ENCODE data around the gene PLEKHA5. TPM values are rescaled to one million over a fixed set of nuclear protein-coding genes. Genes with fewer than 3 reads are reported as not detected.

The PLEKHA5 gene
- total RNA-seq, 2 donors from 2014 or later, result 10.2 to 29.8 TPM

- Histone ChIP-seq H3K9me3 (no peaks in the 10 kb centered on the region), H3K36me3 (replicated peaks in 1 of 2; ENCODE audit: insufficient read depth in 1 of 2, low read depth in 2 of 2) (no peaks in the 10 kb centered on the region), H3K4me3 (no peak overlapping the region), H3K27ac (no peak overlapping the region), H3K4me1 (no peaks in the 10 kb centered on the region), H3K27me3 (no peaks in the 10 kb centered on the region)
- DNase-seq, result no peak
- TF ChIP-seq POLR2A (IDR thresholded peaks at IDR 0.05) (no peak), CTCF (IDR thresholded peaks at IDR 0.05) (no peak)
- ATAC-seq, result no peak
- 84 to 85% methylated on average over 2 of the region's 2 CpGs for WGBS, 2 donors
- intact Hi-C loops (cut with DNase I), result no loop called here
Measured at GRCh38 chr12:19209661-19210060, 80.1 kb downstream of the PLEKHA5 start.

- no peak for ATAC-seq
- Histone ChIP-seq H3K4me1 (no peaks in the 10 kb centered on the region), H3K4me3 (no peak overlapping the region), H3K27me3 (no peaks in the 10 kb centered on the region), H3K36me3 (replicated peaks in 1 of 2; ENCODE audit: insufficient read depth in 1 of 2, low read depth in 2 of 2) (no peaks in the 10 kb centered on the region), H3K9me3 (no peaks in the 10 kb centered on the region), H3K27ac (no peak overlapping the region)
- WGBS, 2 donors, result 81 to 82% methylated on average over 4 of the region's 4 CpGs
- intact Hi-C loops (cut with DNase I), result no loop called here
- no peak for DNase-seq
- TF ChIP-seq POLR2A (IDR thresholded peaks at IDR 0.05) (no peak), CTCF (IDR thresholded peaks at IDR 0.05) (no peak)
Measured at GRCh38 chr12:19211802-19212201, 82.3 kb downstream of the PLEKHA5 start.

- H3K36me3 ChIP-seq (replicated peaks in 1 of 2; ENCODE audit: insufficient read depth in 1 of 2, low read depth in 2 of 2), result no peaks in the 10 kb centered on the region
- H3K4me1 ChIP-seq, result no peaks in the 10 kb centered on the region
- ATAC-seq (no peak), DNase-seq (no peak)
- no peaks in the 10 kb centered on the region for H3K9me3 ChIP-seq
- no peak overlapping the region for H3K4me3 ChIP-seq
- WGBS, 2 donors, result 95 to 96% methylated on average over 9 of the region's 9 CpGs
- intact Hi-C loops (cut with DNase I), result no loop called here
- no peaks in the 10 kb centered on the region for H3K27me3 ChIP-seq
- no peak overlapping the region for H3K27ac ChIP-seq
- TF ChIP-seq CTCF (IDR thresholded peaks at IDR 0.05) (no peak), POLR2A (IDR thresholded peaks at IDR 0.05) (no peak)
Measured at GRCh38 chr12:19212245-19212644, 82.7 kb downstream of the PLEKHA5 start.

- WGBS, 2 donors, result 90 to 94% methylated on average over 1 of the region's 1 CpG
- Histone ChIP-seq H3K9me3 (no peaks in the 10 kb centered on the region), H3K27me3 (no peaks in the 10 kb centered on the region), H3K4me1 (no peaks in the 10 kb centered on the region), H3K27ac (no peak overlapping the region), H3K36me3 (replicated peaks in 1 of 2; ENCODE audit: insufficient read depth in 1 of 2, low read depth in 2 of 2) (no peaks in the 10 kb centered on the region), H3K4me3 (no peak overlapping the region)
- intact Hi-C loops (cut with DNase I), result no loop called here
- no peak for TF ChIP-seq CTCF (IDR thresholded peaks at IDR 0.05)
- TF ChIP-seq POLR2A (IDR thresholded peaks at IDR 0.05), result no peak
- ATAC-seq (no peak), DNase-seq (no peak)
Measured at GRCh38 chr12:19214020-19214419, 84.5 kb downstream of the PLEKHA5 start.

GRCh38 chr12:19215115-19215514 is 85.6 kb downstream of the PLEKHA5 start:
- DNase-seq, result no peak
- no peaks in the 10 kb centered on the region for H3K36me3 ChIP-seq (replicated peaks in 1 of 2; ENCODE audit: insufficient read depth in 1 of 2, low read depth in 2 of 2)
- TF ChIP-seq POLR2A (IDR thresholded peaks at IDR 0.05) (no peak), CTCF (IDR thresholded peaks at IDR 0.05) (no peak)
- no peak overlapping the region for H3K4me3 ChIP-seq
- no peaks in the 10 kb centered on the region for H3K4me1 ChIP-seq
- intact Hi-C loops (cut with DNase I), result no loop called here
- no peaks in the 10 kb centered on the region for H3K27me3 ChIP-seq
- WGBS, 2 donors, result 89 to 93% methylated on average over 3 of the region's 3 CpGs
- H3K9me3 ChIP-seq, result no peaks in the 10 kb centered on the region
- ATAC-seq, result no peak
- H3K27ac ChIP-seq, result no peak overlapping the region

Measured in body of pancreas (tissue), 4 donors.